Body of pancreas (tissue), 4 donors: ENCODE data around the gene CLSTN2. TPM values are rescaled to one million over a fixed set of nuclear protein-coding genes. Genes with fewer than 3 reads are reported as not detected.

Experiments
- ATAC-seq: fragments of 150-250 bp; one replicate; pipeline ENCODE4 v1.9.1; 2016
- DNase-seq, 4 donors: peaks; one replicate each; pipeline ENCODE4 v3.0.0-alpha.2; 2019
- H3K27ac ChIP-seq, 4 donors: fragments of 200-600 bp; sonication (generic); 1 replicate in 3 of 4; 2 replicates in 1 of 4; pipeline versions ENCODE4 v1.5.1 to v1.6.1; 2016 to 2019; ENCODE audit warnings: mild to moderate bottlenecking in 1 of 4, mixed read lengths in 1 of 4, moderate library complexity in 1 of 4
- H3K27me3 ChIP-seq, 2 donors: fragments of 200-600 bp; sonication (generic); one replicate each; pipeline ENCODE4 v1.6.0; 2016; ENCODE audit warnings: mild to moderate bottlenecking in 1 of 2
- H3K36me3 ChIP-seq, 2 donors: fragments of 200-600 bp; sonication (generic); replicated peaks in 1 of 2; 2 replicates each; pipeline ENCODE4 v1.5.1; 2016; ENCODE audit warnings: low read depth in 2 of 2; ENCODE audit not compliant: insufficient read depth in 1 of 2
- H3K4me1 ChIP-seq: fragments of 200-600 bp; sonication (generic); one replicate; pipeline ENCODE4 v1.6.0; 2016
- H3K4me3 ChIP-seq, 2 donors: fragments of 200-600 bp; sonication (generic); 1 replicate in 1 of 2; 2 replicates in 1 of 2; pipeline ENCODE4 v1.5.1; 2016 to 2019
- H3K9me3 ChIP-seq, 3 donors: fragments of 200-600 bp; sonication (generic); 1 replicate in 2 of 3; 2 replicates in 1 of 3; pipeline ENCODE4 v1.5.1; 2016
- CTCF ChIP-seq, 7 experiments: fragments of 450-650 bp in 4 of 7; fragments of 200-600 bp in 3 of 7; sonication (generic) in 3 of 7; IDR thresholded peaks; one replicate each; pipeline ENCODE4 v1.5.1; 2016 to 2019; ENCODE audit warnings: antibody characterized with exemption in 7 of 7
- POLR2A ChIP-seq, 3 donors: fragments of 450-650 bp; IDR thresholded peaks; one replicate each; pipeline ENCODE4 v1.6.1; 2016; ENCODE audit warnings: antibody characterized with exemption in 3 of 3, mild to moderate bottlenecking in 2 of 3
- WGBS, 2 donors: methylation state at CpG; one replicate each; pipeline ENCODE4 v1.1.5; 2017; 5-methylcytosine and 5-hydroxymethylcytosine counted together
- intact Hi-C: fragments of 100-400 bp; cut with DNase I; formaldehyde crosslinking; loops from one replicate; pipeline ENCODE4 v1.15.1; 2023
- total RNA-seq, 2 donors: library from RNA; depleted of rRNA; stranded (reverse); fragments of >200 nt; gene quantifications; one replicate each; pipeline ENCODE4 v1.1.0, GENCODE V29; 2016

Gene CLSTN2
- total RNA-seq, 2 donors from 2014 or later = 14.5 to 14.8 TPM

GRCh38 chr3:140446734-140447133, 511.7 kb downstream of the CLSTN2 start:
- H3K4me1 ChIP-seq = peaks cover 21% of the 10 kb centered on the region
- no peak overlapping the region for H3K4me3 ChIP-seq
- intact Hi-C loops = no loop called here
- WGBS, 2 donors = 80 to 95% methylated on average over 2 of the region's 2 CpGs
- H3K27ac ChIP-seq = no peak overlapping the region
- no peaks in the 10 kb centered on the region for H3K36me3 ChIP-seq
- TF ChIP-seq CTCF (IDR thresholded peaks at IDR 0.05) (no peak), POLR2A (IDR thresholded peaks at IDR 0.05) (no peak)
- ATAC-seq (no peak), DNase-seq (no peak)
- H3K9me3 ChIP-seq = no peaks in the 10 kb centered on the region
- H3K27me3 ChIP-seq = no peaks in the 10 kb centered on the region

DNA sequence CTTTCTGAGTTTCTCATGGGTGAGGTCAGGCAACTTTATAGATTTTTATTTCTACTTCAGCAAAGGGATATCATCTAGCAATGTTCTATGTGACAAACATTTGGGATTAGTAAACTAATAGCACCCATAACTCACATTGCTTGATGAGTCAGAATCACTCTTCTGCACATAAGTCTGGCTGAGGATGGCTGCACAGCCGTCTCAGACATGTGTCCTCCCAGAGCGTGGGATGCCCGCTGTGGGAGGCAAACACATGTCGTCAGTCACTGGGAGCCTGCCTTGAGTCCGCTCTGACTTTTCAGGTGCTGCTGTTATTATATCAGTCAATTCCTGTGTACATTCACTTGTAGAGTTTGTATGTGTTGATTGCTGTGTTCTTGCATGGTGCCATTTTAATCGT, 512.2 kb downstream of the CLSTN2 start:
- TF ChIP-seq POLR2A (IDR thresholded peaks at IDR 0.05) (no peak), CTCF (IDR thresholded peaks at IDR 0.05) (no peak)
- peak in 2 of 4 donors; percentile 20 to 24 for DNase-seq
- intact Hi-C loops = no loop called here
- H3K27ac ChIP-seq = no peak overlapping the region
- H3K27me3 ChIP-seq = no peaks in the 10 kb centered on the region
- no peaks in the 10 kb centered on the region for H3K36me3 ChIP-seq
- ATAC-seq = no peak
- 74 to 78% methylated on average over 6 of the region's 6 CpGs for WGBS, 2 donors
- H3K4me1 ChIP-seq = peaks cover 21% of the 10 kb centered on the region
- H3K4me3 ChIP-seq = no peak overlapping the region
- no peaks in the 10 kb centered on the region for H3K9me3 ChIP-seq

DNA sequence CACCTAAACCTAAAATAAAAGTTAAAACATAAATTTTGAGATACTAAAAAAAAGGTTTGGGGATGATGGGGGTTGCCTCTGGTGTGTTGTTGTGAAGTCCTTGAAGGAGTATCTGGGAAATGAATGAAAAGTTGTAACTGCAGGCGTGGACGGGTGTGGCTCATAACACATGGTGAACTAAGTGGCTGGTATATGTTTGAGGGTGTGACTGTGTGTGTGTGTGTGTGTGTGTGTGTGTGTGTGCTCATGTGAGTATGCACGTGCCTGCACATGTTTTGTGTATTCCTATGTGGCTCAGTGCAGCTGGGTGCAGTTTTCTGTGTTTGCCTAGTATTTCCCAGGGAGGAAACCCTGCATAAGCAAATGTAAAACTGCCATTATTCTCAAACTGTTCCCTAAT, 513.0 kb downstream of the CLSTN2 start:
- 90 to 93% methylated on average over 3 of the region's 3 CpGs for WGBS, 2 donors
- Histone ChIP-seq H3K4me3 (no peak overlapping the region), H3K27ac (no peak overlapping the region), H3K9me3 (no peaks in the 10 kb centered on the region), H3K27me3 (no peaks in the 10 kb centered on the region), H3K4me1 (peaks cover 21% of the 10 kb centered on the region), H3K36me3 (no peaks in the 10 kb centered on the region)
- intact Hi-C loops = no loop called here
- no peak for ATAC-seq
- TF ChIP-seq CTCF (IDR thresholded peaks at IDR 0.05) = no peak
- TF ChIP-seq POLR2A (IDR thresholded peaks at IDR 0.05) = no peak
- DNase-seq = no peak

DNA sequence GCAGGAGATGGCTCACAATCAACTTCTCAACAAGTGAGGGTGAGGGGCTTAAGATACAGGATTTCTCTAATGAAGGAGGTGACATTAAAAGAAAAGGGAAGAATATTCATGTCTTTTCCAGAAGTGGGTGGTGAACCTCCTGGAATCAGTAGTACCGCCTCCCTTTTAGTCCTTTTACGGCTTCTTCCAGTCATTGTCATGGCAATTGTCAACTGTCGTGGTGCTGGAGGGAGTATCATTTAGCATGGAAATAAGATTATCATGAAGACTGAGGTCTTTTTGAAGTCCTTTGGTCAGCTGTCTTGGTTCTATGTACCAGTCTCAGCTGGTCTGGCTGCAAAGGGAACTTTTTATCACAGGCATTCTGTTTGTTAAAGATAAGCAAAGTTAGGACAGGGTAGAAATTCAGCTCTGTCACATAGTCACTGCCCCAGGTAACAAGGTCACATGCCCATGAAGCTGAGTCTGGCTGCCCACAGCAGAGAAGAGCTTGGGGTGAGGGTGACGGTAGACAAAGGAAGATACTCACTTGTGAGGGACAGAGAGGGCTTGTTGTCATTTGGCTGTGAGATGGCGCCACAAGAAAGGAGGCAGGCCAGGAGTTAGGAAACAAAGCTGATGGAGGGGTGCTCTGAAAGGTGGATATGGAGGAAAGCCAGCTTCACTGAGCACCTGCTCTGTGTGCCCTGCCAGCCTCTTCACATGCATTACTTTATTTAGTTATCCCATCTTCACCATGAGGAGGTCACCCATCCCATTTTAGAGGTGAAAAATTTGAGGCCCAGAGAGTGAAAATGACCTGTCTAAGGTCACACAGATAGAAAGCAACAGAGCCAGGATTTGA, 514.6 kb downstream of the CLSTN2 start:
- peak overlapping the region in 2 of 4 donors; percentile 2 to 50 for H3K27ac ChIP-seq
- DNase-seq = peak; percentile 40 to 57 (median 49)
- intact Hi-C loops = no loop called here
- TF ChIP-seq CTCF (IDR thresholded peaks at IDR 0.05) (no peak), POLR2A (IDR thresholded peaks at IDR 0.05) (no peak)
- ATAC-seq = peak; percentile 94
- peaks cover 21% of the 10 kb centered on the region for H3K4me1 ChIP-seq
- H3K36me3 ChIP-seq = no peaks in the 10 kb centered on the region
- H3K27me3 ChIP-seq = no peaks in the 10 kb centered on the region
- no peaks in the 10 kb centered on the region for H3K9me3 ChIP-seq
- no peak overlapping the region for H3K4me3 ChIP-seq
- WGBS, 2 donors = 16 to 32% methylated on average over 5 of the region's 5 CpGs

DNA sequence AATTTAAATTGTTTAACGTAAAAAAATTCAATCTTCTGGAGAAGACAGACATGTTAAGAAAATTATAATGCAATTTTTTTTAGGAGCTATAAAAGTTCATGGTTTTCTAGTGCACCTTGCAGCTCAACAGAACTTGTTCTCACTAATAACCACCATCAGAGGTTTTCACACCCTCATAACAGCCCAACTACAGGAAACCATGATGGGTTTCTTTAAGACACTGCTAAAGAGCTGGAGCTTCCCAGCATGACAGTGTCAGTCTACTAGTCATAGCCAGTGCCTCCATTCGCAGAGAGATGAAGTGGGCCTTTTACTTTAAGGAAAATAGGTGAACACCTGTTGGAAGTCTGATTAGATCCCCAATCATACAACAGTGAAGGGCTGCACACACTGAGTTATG, 518.8 kb downstream of the CLSTN2 start:
- 95 to 98% methylated on average over 2 of the region's 2 CpGs for WGBS, 2 donors
- H3K4me3 ChIP-seq = no peak overlapping the region
- H3K9me3 ChIP-seq = no peaks in the 10 kb centered on the region
- H3K27me3 ChIP-seq = no peaks in the 10 kb centered on the region
- no peak overlapping the region for H3K27ac ChIP-seq
- no peaks in the 10 kb centered on the region for H3K36me3 ChIP-seq
- ATAC-seq (no peak), DNase-seq (no peak)
- H3K4me1 ChIP-seq = peaks cover 18% of the 10 kb centered on the region
- no peak for TF ChIP-seq CTCF (IDR thresholded peaks at IDR 0.05)
- TF ChIP-seq POLR2A (IDR thresholded peaks at IDR 0.05) = no peak
- intact Hi-C loops = no loop called here
